GM12801 (cell line): ENCODE data around the gene KCNAB1.

ENCODE experiments used
- TF ChIP-seq, protein P1 (sequence below): IDR thresholded peaks from one replicate; pipeline ENCODE4 v1.5.1; 2011; ENCODE audit warnings: control low read depth; ENCODE audit not compliant: insufficient read length; ENCODE audit errors: extremely low read depth

Gene KCNAB1

DNA sequence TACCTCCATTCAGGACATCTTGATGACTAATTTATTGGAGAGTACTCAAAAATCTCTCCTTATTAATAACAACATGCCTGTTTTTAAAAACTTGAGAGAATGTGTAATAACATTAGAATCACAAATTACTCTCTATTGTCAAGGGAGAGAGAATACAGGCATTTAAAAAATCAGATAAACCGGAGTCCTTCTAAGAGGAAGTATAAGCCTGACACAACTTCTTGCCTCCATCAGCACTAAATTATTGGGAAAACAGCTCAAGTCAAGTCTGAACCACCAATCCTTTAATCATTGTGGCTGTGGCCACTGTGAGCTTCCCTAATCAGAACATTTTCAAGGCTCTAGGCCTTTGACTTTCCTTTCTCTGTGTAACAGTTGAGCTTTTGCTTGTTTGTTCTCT is 396.6 kb downstream of the KCNAB1 start:
- TF ChIP-seq, protein P1, sequence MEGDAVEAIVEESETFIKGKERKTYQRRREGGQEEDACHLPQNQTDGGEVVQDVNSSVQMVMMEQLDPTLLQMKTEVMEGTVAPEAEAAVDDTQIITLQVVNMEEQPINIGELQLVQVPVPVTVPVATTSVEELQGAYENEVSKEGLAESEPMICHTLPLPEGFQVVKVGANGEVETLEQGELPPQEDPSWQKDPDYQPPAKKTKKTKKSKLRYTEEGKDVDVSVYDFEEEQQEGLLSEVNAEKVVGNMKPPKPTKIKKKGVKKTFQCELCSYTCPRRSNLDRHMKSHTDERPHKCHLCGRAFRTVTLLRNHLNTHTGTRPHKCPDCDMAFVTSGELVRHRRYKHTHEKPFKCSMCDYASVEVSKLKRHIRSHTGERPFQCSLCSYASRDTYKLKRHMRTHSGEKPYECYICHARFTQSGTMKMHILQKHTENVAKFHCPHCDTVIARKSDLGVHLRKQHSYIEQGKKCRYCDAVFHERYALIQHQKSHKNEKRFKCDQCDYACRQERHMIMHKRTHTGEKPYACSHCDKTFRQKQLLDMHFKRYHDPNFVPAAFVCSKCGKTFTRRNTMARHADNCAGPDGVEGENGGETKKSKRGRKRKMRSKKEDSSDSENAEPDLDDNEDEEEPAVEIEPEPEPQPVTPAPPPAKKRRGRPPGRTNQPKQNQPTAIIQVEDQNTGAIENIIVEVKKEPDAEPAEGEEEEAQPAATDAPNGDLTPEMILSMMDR = no peak

DNA sequence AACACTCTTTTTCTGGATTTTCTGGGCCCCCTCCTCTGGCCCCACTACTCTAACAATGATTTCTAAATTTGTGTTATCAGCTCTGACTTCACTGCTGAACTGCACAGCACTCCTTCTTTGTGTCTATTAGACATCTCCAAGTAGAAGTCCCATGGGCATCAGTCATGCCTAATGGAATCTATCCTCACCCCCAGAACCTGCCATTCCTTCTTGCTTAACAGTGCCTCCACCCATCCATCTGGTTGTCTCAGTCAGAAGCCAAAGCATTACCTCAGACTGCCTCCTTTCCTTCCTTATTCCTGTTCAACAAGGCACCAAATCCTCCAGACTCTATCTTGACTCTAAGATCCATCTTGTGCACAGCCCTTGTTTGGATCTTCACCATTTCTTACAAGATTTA is 398.3 kb downstream of the KCNAB1 start:
- TF ChIP-seq, protein P1 = no peak

DNA sequence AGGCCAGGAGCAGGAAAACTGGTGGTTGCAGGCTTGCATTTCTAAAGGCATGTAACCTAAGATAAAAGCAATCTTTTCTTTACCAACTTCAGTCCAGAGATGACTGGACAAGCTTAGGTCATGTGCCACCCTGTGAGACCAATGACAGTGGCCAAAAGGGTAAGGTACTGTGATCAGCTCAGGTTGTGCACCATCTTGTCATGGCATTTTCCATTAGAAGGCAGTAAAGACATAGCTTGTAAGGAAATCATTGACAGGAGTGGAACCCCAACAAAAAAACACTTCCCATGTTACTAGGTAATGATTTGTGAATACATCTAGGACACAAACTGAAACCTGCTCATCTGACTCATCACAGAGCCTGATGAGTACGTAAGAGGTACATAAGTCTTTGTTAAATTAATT is 399.4 kb downstream of the KCNAB1 start:
- TF ChIP-seq, protein P1 = no peak

DNA sequence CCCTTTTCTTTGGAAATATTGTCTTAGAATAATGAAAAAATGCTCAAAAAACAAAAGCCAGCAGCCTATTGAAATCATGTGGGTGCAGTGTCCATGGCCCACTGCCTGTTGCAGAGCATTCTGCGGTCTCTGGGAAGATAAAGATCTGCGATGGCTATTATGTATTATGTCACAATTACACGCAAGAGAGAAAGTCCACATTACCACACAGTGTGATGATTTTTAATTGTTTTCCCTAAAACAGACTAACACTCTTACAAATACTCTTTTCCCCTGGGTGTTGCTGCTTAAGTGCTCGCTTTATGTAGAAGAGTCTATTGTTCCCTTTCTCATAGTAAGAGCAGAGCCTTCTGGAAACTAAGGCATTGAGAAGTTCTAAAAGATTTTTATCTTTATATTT is 402.3 kb downstream of the KCNAB1 start:
- TF ChIP-seq, protein P1 = no peak

DNA sequence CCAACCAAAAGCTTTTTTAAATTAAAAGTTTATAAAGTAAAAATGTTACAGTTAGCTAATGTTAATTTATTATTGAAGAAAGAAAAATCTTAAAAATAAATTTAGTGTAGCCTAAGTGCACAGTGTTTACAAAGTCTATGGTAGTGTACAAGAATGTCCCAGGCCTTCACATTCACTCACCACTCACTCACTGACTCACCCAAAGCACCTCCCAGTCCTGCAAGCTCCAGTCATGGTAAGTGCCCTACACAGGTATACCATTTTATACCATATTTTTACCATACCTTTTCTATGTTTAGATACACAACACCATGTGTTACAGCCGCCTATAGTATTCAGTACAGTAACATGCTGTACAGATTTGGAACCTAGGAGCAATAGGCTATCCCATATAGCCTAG is 405.4 kb downstream of the KCNAB1 start:
- TF ChIP-seq, protein P1 = no peak

DNA sequence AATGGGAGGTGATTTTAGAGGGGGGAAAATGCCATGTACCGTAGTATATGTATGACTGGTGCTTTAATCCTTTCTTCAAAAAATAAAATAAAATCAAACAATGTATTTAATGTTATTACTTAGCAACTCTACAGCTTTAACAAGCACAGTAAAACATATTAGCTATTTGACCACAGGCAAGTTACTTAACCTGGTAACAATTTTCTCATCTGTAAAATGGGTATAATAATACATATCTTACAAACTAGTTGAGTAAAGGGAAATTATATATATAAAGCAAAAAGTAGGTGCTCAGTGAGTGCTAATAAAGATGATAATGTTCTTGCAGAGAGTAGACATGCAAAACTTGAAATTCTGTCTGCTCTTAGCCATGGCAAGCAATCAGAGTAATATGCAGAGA is 406.7 kb downstream of the KCNAB1 start:
- TF ChIP-seq, protein P1 = no peak

DNA sequence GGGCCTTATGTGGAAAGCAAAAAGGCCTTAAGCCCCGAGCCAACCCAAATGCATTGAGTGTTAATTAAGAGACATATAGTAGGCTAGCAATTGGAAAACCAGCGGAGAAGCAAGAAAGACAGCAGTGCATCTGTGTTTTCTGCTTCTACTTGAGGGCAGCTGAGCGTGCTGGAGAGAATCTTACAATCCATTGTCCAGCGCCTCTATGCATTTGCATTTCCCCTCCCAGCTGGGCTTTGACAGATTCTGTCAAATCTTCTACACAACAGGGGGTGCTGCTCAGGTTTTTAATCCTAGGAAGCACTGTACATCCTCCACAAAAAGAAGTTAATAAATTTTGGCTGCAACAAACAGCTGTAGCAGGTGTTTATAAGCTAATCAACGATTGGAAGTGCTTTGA is 410.6 kb downstream of the KCNAB1 start:
- TF ChIP-seq, protein P1 = no peak

DNA sequence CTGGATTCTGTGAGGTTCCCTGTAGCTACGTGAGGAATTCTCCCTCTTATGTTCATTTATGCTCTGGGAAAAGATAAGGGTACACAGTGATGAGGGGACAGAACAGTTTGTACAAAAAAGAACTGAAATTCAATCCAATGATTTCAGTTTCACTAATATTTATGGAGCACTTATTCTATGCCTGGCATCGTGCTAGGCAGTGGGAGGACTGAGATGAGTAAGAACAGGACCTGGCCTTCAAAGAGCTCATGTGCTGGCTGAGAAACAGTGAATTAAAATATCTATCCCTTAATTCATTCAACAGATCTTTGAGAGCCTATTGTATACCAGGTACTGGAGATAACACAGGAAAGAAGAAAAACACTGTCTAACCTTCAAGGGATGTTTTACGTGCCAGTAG is 412.4 kb downstream of the KCNAB1 start:
- TF ChIP-seq, protein P1 = no peak
